HG02840 (cell line): Measurements from ENCODE around the gene CHCHD1.
"Not testable (repeated sequence)": the region's sequence is repeated elsewhere in the genome, so short reads cannot be mapped to it uniquely, and the experiment has no call there.

Experiments used
- ATAC-seq: cut with Tn5 transposase; IDR thresholded peaks from one replicate; pipeline ENCODE4 v1.9.1; 2021; ENCODE audit warnings: mild to moderate bottlenecking, moderate library complexity, moderate number of reproducible peaks; ENCODE audit not compliant: unreplicated experiment, low FRiP score

Gene CHCHD1

DNA sequence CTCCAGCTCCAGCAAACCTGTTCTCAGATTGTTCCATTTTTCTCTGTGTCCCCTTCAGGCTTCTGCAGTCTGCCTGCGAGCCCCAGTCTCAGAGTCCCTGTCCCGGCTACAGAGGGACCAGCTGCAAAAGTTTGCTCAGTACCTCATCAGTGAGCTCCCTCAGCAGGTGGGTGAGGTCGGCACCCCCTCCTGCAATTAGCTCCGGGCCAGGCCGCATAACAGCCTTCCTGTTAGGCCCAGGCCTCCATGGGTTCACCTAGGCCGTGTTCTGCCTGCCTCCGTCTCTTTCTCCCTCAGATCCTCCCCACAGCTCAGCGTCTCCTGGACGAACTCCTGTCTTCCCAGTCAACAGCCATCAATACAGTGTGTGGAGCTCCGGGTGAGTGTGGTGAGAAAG, 7.8 kb downstream of the CHCHD1 start:
- no peak for ATAC-seq

GRCh38 chr10:73790886-73791625, 9.2 kb downstream of the CHCHD1 start:
- no peak for ATAC-seq

DNA sequence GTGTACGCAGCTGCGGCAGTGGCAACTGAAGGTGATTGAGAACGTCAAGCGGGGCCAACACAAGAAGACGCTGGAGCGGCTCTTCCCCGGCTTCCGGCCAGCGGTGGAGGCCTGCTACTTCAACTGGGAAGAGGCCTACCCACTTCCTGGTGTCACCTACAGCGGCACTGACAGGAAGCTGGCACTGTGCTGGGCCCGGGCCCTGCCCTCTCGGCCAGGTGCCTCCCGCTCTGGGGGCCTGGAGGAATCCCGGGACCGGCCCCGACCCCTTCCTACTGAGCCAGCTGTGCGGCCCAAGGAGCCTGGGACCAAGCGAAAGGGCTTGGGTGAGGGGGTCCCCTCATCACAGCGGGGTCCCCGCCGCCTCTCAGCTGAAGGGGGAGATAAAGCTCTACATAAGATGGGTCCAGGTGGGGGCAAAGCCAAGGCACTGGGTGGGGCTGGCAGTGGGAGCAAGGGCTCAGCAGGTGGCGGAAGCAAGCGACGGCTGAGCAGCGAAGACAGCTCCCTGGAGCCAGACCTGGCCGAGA, 10.1 kb downstream of the CHCHD1 start:
- ATAC-seq, result no peak

DNA sequence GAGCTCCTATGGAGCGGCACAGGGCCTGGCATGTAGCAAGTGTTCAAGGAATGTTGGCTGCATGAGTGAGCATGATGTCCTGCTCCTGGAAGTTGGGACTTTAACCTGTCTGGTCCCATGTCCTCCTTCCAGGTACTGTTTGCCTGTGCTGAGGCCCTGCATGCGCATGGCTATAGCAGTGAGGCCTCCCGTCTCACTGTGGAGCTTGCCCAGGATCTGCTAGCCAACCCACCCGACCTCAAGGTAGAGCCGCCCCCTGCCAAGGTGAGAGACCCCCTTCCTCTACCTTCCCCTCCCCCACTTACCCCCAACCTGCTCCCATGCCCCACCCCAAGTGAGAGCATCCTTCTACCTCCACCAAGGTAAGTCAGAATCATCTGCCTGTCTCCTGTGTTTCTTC, 11.6 kb downstream of the CHCHD1 start:
- ATAC-seq, result no peak

- ATAC-seq, result not testable (repeated sequence)
Measured at GRCh38 chr10:73795491-73795890, 13.6 kb downstream of the CHCHD1 start.

DNA sequence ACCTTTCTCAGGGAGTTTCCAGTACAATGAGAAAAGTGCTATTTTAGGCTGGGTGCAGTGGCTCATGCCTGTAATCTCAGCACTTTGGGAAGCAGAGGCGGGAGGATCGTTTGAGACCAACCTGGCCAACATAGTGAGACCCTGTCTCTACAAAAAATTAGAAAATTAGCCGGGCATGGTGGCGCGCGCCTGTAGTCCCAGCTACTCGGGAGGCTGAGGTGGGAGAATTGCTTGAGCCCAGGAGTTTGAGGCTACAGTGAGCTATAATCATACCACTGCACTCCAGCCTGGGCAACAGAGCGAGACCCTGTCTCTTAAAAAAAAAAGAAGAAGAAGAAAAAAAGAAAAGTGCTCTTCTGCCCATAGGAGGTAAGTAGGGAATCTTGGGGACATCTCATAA, 14.2 kb downstream of the CHCHD1 start:
- ATAC-seq, result not testable (repeated sequence)

- ATAC-seq, result no peak
Measured at GRCh38 chr10:73796766-73797165, 14.9 kb downstream of the CHCHD1 start.

GRCh38 chr10:73797324-73798025, 15.6 kb downstream of the CHCHD1 start:
- ATAC-seq, result no peak

GRCh38 chr10:73798087-73798486, 16.2 kb downstream of the CHCHD1 start:
- ATAC-seq, result no peak

- ATAC-seq, result no peak
Measured at GRCh38 chr10:73798927-73799560, 17.2 kb downstream of the CHCHD1 start.

DNA sequence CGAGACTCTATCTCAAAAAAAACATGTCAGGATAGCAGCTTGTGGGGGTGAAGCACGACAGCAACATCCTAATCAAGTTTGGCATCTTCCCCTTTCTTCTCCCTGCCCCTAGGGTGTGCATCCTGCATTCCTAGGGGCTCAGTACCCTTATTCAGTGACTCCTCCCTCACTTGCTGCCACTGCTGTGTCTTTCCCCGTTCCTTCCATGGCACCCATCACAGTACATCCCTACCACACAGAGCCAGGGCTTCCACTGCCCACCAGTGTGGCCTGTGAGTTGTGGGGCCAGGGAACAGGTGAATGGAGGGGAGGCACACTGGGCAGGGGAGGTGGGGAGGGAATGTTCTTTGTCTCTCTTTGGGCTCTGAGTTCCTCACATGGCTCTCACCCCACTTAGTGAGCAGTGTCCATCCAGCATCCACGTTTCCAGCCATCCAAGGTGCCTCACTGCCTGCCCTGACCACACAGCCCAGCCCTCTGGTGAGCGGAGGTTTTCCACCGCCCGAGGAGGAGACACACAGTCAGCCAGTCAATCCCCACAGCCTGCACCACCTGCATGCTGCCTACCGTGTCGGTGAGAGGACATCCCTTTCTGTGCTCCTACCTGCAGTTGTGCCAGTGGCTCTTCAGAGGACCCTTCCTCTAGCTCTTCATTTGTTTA, 18.2 kb downstream of the CHCHD1 start:
- no peak for ATAC-seq

- ATAC-seq, result no peak
Measured at GRCh38 chr10:73800560-73801252, 18.9 kb downstream of the CHCHD1 start.

- ATAC-seq, result no peak
Measured at GRCh38 chr10:73801253-73801590, 19.4 kb downstream of the CHCHD1 start.

- no peak for ATAC-seq
Measured at GRCh38 chr10:73802276-73802991, 20.6 kb downstream of the CHCHD1 start.

DNA sequence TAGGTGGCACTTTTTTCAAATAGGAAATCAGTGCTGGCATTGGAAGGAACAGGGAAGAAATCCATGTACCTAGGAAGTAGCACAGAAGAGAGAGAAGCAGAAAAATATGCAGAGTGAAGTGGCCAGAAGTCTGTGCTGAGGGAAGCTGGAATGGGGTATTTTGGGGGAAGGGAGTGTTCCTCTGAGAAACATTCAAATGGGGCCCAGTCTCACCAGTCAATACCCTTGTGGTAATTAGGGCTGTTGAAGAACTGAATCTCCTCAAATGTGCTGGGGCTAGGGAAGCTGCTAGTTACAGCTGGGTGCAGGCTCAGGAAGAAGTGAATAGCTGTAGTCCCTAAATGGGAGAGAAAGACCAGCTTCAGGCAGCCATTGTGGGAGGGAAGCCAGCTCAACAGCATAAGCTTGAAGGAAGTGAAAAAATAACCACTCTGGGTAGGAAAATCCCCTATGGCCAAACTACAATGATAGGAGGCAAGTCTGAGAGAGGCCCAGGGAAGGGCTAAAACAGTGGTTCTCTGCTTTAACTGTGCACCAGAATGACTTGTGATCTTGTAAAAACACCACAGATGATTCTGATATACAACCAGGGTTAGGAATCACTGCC, 21.9 kb downstream of the CHCHD1 start:
- ATAC-seq, result no peak

- ATAC-seq, result no peak
Measured at GRCh38 chr10:73806176-73806950, 24.5 kb downstream of the CHCHD1 start.

GRCh38 chr10:73807471-73807870, 25.6 kb downstream of the CHCHD1 start:
- no peak for ATAC-seq

DNA sequence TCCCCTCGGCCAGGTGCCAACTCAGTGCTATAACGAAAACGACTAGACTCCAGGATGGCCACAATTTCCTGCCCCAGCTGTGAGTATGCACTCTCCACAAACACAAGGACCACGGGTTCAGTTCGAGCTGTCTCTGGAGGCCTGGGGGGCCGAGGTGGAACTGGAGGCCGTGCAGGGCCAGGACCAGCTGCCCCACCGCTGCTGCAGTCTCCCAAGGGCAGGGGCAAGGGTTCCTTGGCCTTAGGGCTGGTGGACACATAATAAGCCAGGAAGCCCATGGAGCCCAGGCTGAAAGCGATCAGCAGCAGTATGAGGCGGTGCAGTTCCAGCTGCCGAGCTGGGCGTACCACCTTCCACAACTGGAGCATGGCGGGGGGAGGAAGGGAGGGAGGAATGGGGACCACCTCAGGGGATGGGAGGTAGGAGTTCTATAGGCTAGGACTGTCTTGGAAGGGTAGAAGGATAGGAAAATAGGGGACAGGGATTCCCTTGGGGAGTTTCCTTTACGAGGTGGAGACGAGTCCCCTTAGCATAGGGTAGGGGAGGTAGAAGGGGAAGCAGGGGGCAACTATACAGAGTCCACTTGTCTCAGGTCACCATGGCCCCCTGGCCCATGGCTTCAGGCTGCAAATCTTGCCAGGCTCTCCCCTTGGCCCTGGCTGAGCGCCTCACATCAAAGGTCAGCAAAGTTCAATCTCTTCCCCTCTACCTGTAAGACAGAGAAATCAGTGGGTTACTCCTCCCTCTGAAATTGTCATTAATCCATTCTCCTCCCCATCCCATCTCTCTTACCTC, 26.4 kb downstream of the CHCHD1 start:
- ATAC-seq, result no peak
